Measurements from ENCODE around the gene TAC3.

Gene TAC3

DNA sequence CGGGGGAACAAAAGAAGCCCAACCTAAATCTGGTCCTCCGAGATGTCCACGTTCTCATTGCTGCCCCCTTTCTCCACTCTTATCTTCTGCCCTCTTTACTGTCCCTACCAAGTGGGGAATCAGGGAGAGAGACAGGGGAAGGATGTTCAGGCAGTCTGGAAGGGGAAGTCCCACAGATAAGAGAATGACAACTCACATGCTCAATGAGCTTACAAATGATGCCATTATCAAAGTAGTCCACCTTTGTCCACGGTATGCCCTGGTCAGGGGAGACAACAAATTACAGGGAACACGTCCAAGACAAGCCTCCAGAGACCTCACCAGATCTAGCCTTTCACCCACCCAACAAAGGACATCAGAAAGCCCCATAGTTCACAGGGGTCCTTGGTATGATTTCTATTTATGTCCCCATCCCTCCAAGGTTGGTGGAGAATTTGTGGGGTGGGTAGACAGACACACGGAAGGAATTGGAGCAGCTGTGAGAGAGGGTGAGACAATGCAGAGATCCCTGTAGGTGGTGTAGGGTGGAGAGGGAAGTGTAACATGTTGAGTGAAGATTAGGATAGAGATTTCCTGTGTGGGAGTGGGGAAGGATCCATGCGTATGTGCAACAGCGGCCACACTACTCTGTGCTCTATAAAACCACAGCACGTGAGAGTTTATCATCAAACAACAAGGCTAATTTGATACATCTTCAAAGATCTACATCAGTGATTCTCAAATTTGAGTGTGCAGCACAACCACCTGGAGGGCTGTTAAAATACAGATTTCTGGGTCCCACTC is 22.9 kb upstream of the TAC3 start:
- no peak for DNase-seq
- no peaks in the 10 kb centered on the region for H3K9me3 ChIP-seq
- H3K4me3 ChIP-seq (ENCODE audit: low read depth, low read length), result no peak overlapping the region
- H3K4me1 ChIP-seq, result no peaks in the 10 kb centered on the region
- no peak for TF ChIP-seq CTCF (IDR thresholded peaks at IDR 0.05; ENCODE audit: low read depth, low read length)
- H3K27me3 ChIP-seq, result no peaks in the 10 kb centered on the region
- H3K36me3 ChIP-seq, result no peaks in the 10 kb centered on the region

GRCh38 chr12:57037264-57037663 is 20.9 kb upstream of the TAC3 start:
- H3K36me3 ChIP-seq, result no peaks in the 10 kb centered on the region
- no peaks in the 10 kb centered on the region for H3K27me3 ChIP-seq
- no peak for TF ChIP-seq CTCF (IDR thresholded peaks at IDR 0.05; ENCODE audit: low read depth, low read length)
- H3K4me3 ChIP-seq (ENCODE audit: low read depth, low read length), result no peak overlapping the region
- no peak for DNase-seq
- no peaks in the 10 kb centered on the region for H3K9me3 ChIP-seq
- no peaks in the 10 kb centered on the region for H3K4me1 ChIP-seq

- no peaks in the 10 kb centered on the region for H3K4me1 ChIP-seq
- no peaks in the 10 kb centered on the region for H3K9me3 ChIP-seq
- no peaks in the 10 kb centered on the region for H3K27me3 ChIP-seq
- no peak overlapping the region for H3K4me3 ChIP-seq (ENCODE audit: low read depth, low read length)
- no peak for TF ChIP-seq CTCF (IDR thresholded peaks at IDR 0.05; ENCODE audit: low read depth, low read length)
- DNase-seq, result no peak
- no peaks in the 10 kb centered on the region for H3K36me3 ChIP-seq
These were observed 17.1 kb upstream of the TAC3 start for GRCh38 chr12:57033431-57033830.

GRCh38 chr12:57031789-57032188 is 15.5 kb upstream of the TAC3 start:
- Histone ChIP-seq H3K9me3 (no peaks in the 10 kb centered on the region), H3K27me3 (no peaks in the 10 kb centered on the region), H3K4me1 (peaks cover 11% of the 10 kb centered on the region), H3K4me3 (ENCODE audit: low read depth, low read length) (no peak overlapping the region), H3K36me3 (no peaks in the 10 kb centered on the region)
- DNase-seq, result no peak
- no peak for TF ChIP-seq CTCF (IDR thresholded peaks at IDR 0.05; ENCODE audit: low read depth, low read length)

DNA sequence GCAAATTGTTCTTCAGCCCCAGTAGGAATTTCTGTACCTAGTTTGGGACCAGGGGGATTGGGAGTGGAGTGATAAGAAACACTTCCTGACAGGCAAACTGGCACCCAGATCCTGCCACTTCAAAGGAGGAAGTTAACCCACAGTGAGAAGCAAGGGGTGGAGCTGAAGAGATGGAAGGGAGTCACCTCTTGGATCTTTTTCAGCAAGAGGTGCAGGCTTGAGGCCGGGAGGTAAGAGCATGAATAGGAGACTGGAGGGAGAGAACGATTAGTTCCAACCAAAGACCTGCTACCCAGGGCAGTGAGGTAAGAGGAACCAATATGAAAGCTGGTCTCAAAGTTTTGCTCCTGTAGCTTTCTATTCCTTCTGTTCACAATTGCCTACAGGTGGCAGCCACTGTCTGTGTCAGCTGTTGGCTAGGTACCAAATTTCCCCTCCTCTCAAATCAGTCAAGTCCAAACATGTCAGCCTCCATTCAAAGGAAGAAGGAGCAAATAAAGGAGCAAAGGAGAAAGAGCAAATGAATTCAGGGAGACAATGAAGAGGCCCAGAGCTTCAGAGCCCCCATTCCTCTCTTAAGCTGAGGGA is 14.9 kb upstream of the TAC3 start:
- peaks cover 15% of the 10 kb centered on the region for H3K4me1 ChIP-seq
- H3K27me3 ChIP-seq, result no peaks in the 10 kb centered on the region
- no peak overlapping the region for H3K4me3 ChIP-seq (ENCODE audit: low read depth, low read length)
- peak; percentile 12; the same call in 1 of the 2 replicates for TF ChIP-seq CTCF (IDR thresholded peaks at IDR 0.05; ENCODE audit: low read depth, low read length)
- H3K36me3 ChIP-seq, result no peaks in the 10 kb centered on the region
- DNase-seq, result no peak
- no peaks in the 10 kb centered on the region for H3K9me3 ChIP-seq

DNA sequence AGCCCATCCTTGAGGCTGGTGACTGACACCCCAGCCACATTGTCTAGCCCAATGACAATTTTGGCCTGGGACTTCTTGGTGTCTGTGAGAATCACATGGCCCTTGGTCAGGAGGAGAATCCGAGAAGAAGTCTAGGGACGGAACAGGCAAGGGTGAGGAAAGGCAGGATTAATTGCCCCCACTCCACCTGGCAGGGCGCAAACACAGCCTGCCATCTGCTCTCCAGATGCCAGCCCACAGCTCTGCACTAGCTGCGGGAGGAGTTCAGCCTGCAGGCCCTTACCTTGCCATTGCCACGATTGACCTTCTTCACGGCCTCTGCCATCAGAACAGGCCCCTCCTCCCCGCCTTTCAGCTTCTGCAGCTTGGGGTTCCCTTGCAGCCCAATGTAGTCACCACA is 13.1 kb upstream of the TAC3 start:
- Histone ChIP-seq H3K9me3 (no peaks in the 10 kb centered on the region), H3K4me1 (peaks cover 15% of the 10 kb centered on the region), H3K27me3 (no peaks in the 10 kb centered on the region), H3K4me3 (ENCODE audit: low read depth, low read length) (no peak overlapping the region), H3K36me3 (no peaks in the 10 kb centered on the region)
- no peak for TF ChIP-seq CTCF (IDR thresholded peaks at IDR 0.05; ENCODE audit: low read depth, low read length)
- no peak for DNase-seq
